Neural cell (in vitro differentiated cells): ENCODE data around the gene PIP4P1. TPM values are rescaled to one million over a fixed set of nuclear protein-coding genes. Genes with fewer than 3 reads are reported as not detected.

ENCODE experiments used
- H2AFZ ChIP-seq: fragments of 200-600, 300-800 bp; sonication (generic), shearing (Covaris generic); 2 replicates; pipeline ENCODE4 v1.6.0; 2014; ENCODE audit warnings: low read depth, mild to moderate bottlenecking, antibody characterized with exemption, low read length, moderate library complexity
- H3F3A ChIP-seq: fragments of 200-600 bp; shearing (Covaris generic); 2 replicates; pipeline ENCODE4 v1.6.1; 2016; ENCODE audit warnings: mild to moderate bottlenecking, moderate library complexity, mixed read lengths, antibody characterized with exemption, low read length; ENCODE audit not compliant: insufficient read depth, poor library complexity, severe bottlenecking
- H3K27ac ChIP-seq: fragments of 200-600, 300-800 bp; sonication (generic), shearing (Covaris generic); 2 replicates; pipeline ENCODE4 v1.5.1; 2014; ENCODE audit warnings: mild to moderate bottlenecking, low read length, moderate library complexity
- H3K27me3 ChIP-seq: fragments of 300-800, 200-600 bp; sonication (generic), shearing (Covaris generic); 2 replicates; pipeline ENCODE4 v1.6.0; 2014; ENCODE audit warnings: mild to moderate bottlenecking, low read depth, low read length, moderate library complexity; ENCODE audit not compliant: insufficient read depth
- H3K36me3 ChIP-seq: fragments of 300-800, 200-600 bp; sonication (generic), shearing (Covaris generic); 2 replicates; pipeline ENCODE4 v1.5.1; 2014; ENCODE audit warnings: mild to moderate bottlenecking, antibody characterized with exemption, low read length, moderate library complexity; ENCODE audit not compliant: insufficient read depth
- H3K4me2 ChIP-seq: fragments of 300-800, 200-600 bp; sonication (generic), shearing (Covaris generic); 2 replicates; pipeline ENCODE4 v1.6.0; 2014; ENCODE audit warnings: mild to moderate bottlenecking, low read length
- H3K4me3 ChIP-seq: fragments of 300-800, 200-600 bp; sonication (generic), shearing (Covaris generic); 2 replicates; pipeline ENCODE4 v1.5.1; 2014; ENCODE audit warnings: mild to moderate bottlenecking, low read length, moderate library complexity
- H3K79me2 ChIP-seq: fragments of 200-600 bp; shearing (Covaris generic); replicated peaks from 2 replicates; pipeline ENCODE4 v1.6.0; 2014; ENCODE audit warnings: mild to moderate bottlenecking, low read length, moderate library complexity; ENCODE audit not compliant: insufficient read depth
- H3K9ac ChIP-seq: fragments of 300-800, 200-600 bp; sonication (generic), shearing (Covaris generic); 2 replicates; pipeline ENCODE4 v1.6.1; 2016; ENCODE audit warnings: mild to moderate bottlenecking, low read length, mixed read lengths
- H3K9me2 ChIP-seq: fragments of 200-600 bp; shearing (Covaris generic); 2 replicates; pipeline ENCODE4 v1.6.1; 2016; ENCODE audit warnings: mild to moderate bottlenecking, low read length, mixed read lengths; ENCODE audit not compliant: insufficient read depth
- H3K9me3 ChIP-seq: fragments of 200-600, 300-800 bp; sonication (generic), shearing (Covaris generic); 2 replicates; pipeline ENCODE4 v1.6.1; 2016; ENCODE audit warnings: mild to moderate bottlenecking, mixed run types, low read length, moderate library complexity, mixed read lengths
- H4K20me1 ChIP-seq: fragments of 200-600 bp; shearing (Covaris generic); 2 replicates; pipeline ENCODE4 v1.6.1; 2016; ENCODE audit warnings: mild to moderate bottlenecking, mixed run types; ENCODE audit not compliant: insufficient read depth
- EP300 ChIP-seq: fragments of 450-650 bp; conservative IDR thresholded peaks from 2 replicates; pipeline ENCODE4 v1.6.1; 2014; ENCODE audit warnings: antibody characterized with exemption, mild to moderate bottlenecking, moderate library complexity; ENCODE audit not compliant: poor library complexity, severe bottlenecking
- EZH2 ChIP-seq: fragments of 200-600, 300-800 bp; shearing (Covaris generic), sonication (generic); IDR thresholded peaks from 2 replicates; pipeline ENCODE4 v1.6.1; 2014; ENCODE audit warnings: antibody characterized with exemption, low read length, borderline replicate concordance, mild to moderate bottlenecking; ENCODE audit not compliant: insufficient read depth, poor library complexity, severe bottlenecking
- MXI1 ChIP-seq: fragments of 450-650 bp; conservative IDR thresholded peaks from 2 replicates; pipeline ENCODE4 v1.6.1; 2014; ENCODE audit warnings: antibody characterized with exemption, mild to moderate bottlenecking; ENCODE audit not compliant: poor library complexity, severe bottlenecking
- POLR2AphosphoS5 ChIP-seq: IDR thresholded peaks from 2 replicates; pipeline ENCODE4 v1.6.1; 2012
- RAD21 ChIP-seq: fragments of 450-650 bp; conservative IDR thresholded peaks from 2 replicates; pipeline ENCODE4 v1.6.1; 2014; ENCODE audit warnings: antibody characterized with exemption, mild to moderate bottlenecking, moderate library complexity
- SMC3 ChIP-seq: fragments of 450-650 bp; conservative IDR thresholded peaks from 2 replicates; pipeline ENCODE4 v1.6.1; 2014; ENCODE audit warnings: antibody characterized with exemption, mild to moderate bottlenecking, moderate library complexity; ENCODE audit not compliant: poor library complexity
- TAF1 ChIP-seq: IDR thresholded peaks from 2 replicates; pipeline ENCODE4 v1.6.1; 2012; ENCODE audit warnings: low read depth
- polyA plus RNA-seq: library from polyadenylated mRNA; depleted of rRNA; stranded (reverse); fragments of >200 nt; gene quantifications from 2 replicates; pipeline ENCODE4 v1.2.3, GENCODE V29; 2014
- TF ChIP-seq, protein P1 (sequence below): IDR thresholded peaks from 2 replicates; pipeline ENCODE4 v1.6.1; 2012; ENCODE audit warnings: borderline replicate concordance
- TF ChIP-seq, protein P2 (sequence below): fragments of 450-650 bp; IDR thresholded peaks from 2 replicates; pipeline ENCODE4 v1.5.1; 2014; ENCODE audit warnings: antibody characterized with exemption, mild to moderate bottlenecking, moderate library complexity; ENCODE audit not compliant: poor library complexity, severe bottlenecking

Gene PIP4P1
- polyA plus RNA-seq, 1 donor from 2014 or later: 77.2 TPM

DNA sequence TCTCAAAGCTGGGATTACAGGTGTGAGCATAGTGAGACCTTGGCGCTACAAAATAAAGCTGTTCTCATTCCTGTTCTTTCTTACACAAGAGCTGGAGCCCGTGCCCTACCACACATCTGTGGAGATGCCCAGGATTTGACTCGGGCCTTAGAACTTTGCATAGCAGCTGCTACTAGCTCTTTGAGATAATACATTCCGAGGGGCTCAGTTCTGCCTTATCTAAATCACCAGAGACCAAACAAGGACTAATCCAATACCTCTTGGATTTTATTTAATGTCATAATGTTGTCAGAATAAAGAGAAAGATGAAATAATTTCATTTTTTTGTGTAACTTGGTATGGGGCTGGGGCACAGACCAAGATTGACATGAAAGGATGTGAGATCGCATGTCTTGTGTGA, 15.5 kb upstream of the PIP4P1 start:
- no peak for TF ChIP-seq EP300
- TF ChIP-seq MXI1: no peak
- no peak for TF ChIP-seq SMC3
- no peak for TF ChIP-seq RAD21
- TF ChIP-seq, protein P1, sequence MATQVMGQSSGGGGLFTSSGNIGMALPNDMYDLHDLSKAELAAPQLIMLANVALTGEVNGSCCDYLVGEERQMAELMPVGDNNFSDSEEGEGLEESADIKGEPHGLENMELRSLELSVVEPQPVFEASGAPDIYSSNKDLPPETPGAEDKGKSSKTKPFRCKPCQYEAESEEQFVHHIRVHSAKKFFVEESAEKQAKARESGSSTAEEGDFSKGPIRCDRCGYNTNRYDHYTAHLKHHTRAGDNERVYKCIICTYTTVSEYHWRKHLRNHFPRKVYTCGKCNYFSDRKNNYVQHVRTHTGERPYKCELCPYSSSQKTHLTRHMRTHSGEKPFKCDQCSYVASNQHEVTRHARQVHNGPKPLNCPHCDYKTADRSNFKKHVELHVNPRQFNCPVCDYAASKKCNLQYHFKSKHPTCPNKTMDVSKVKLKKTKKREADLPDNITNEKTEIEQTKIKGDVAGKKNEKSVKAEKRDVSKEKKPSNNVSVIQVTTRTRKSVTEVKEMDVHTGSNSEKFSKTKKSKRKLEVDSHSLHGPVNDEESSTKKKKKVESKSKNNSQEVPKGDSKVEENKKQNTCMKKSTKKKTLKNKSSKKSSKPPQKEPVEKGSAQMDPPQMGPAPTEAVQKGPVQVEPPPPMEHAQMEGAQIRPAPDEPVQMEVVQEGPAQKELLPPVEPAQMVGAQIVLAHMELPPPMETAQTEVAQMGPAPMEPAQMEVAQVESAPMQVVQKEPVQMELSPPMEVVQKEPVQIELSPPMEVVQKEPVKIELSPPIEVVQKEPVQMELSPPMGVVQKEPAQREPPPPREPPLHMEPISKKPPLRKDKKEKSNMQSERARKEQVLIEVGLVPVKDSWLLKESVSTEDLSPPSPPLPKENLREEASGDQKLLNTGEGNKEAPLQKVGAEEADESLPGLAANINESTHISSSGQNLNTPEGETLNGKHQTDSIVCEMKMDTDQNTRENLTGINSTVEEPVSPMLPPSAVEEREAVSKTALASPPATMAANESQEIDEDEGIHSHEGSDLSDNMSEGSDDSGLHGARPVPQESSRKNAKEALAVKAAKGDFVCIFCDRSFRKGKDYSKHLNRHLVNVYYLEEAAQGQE: no peak
- TF ChIP-seq, protein P2, sequence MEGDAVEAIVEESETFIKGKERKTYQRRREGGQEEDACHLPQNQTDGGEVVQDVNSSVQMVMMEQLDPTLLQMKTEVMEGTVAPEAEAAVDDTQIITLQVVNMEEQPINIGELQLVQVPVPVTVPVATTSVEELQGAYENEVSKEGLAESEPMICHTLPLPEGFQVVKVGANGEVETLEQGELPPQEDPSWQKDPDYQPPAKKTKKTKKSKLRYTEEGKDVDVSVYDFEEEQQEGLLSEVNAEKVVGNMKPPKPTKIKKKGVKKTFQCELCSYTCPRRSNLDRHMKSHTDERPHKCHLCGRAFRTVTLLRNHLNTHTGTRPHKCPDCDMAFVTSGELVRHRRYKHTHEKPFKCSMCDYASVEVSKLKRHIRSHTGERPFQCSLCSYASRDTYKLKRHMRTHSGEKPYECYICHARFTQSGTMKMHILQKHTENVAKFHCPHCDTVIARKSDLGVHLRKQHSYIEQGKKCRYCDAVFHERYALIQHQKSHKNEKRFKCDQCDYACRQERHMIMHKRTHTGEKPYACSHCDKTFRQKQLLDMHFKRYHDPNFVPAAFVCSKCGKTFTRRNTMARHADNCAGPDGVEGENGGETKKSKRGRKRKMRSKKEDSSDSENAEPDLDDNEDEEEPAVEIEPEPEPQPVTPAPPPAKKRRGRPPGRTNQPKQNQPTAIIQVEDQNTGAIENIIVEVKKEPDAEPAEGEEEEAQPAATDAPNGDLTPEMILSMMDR: no peak
- no peak for TF ChIP-seq EZH2
- no peak for TF ChIP-seq TAF1
- no peak for TF ChIP-seq POLR2AphosphoS5
- no peaks in the 10 kb centered on the region for H3K9me3 ChIP-seq
- no peaks in the 10 kb centered on the region for H3K36me3 ChIP-seq
- H4K20me1 ChIP-seq: no peaks in the 10 kb centered on the region
- no peak overlapping the region for H3K9ac ChIP-seq
- H3K4me3 ChIP-seq: no peak overlapping the region
- H3K4me2 ChIP-seq: no peak overlapping the region
- no peaks in the 10 kb centered on the region for H3K9me2 ChIP-seq
- no peak overlapping the region for H2AFZ ChIP-seq
- no peak overlapping the region for H3K27ac ChIP-seq
- no peaks in the 10 kb centered on the region for H3K79me2 ChIP-seq
- H3F3A ChIP-seq: no peaks in the 10 kb centered on the region
- no peaks in the 10 kb centered on the region for H3K27me3 ChIP-seq

DNA sequence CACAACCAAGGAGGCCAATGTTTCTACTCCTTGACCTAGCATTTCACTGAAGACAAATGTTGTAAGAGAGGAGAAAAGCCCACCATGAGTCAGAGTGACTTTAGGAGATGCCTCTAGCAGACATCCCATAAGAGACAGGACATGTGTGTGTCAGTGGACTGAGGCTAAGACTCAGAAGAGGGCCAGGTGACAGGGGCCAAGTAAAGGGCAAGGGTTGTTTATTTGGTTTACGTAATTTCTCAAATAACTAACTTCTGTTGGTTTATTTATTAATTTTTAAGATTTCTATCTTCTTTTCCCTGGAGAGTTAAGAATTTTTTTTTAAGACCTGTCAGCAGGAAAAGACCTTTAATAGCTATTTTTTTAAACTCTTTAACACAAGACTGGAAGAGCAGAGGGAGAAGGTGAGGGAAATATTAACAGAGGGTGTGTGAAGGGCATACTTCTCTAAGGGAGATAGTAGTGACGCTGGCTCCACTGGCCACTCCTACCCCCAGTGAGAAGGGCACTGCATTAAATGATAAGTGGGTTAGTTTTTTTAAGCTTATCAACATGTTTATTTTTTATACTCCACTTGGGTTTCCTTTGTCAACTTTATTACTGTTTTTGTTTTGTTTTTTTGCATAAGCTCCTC, 11.4 kb upstream of the PIP4P1 start:
- no peak overlapping the region for H3K4me2 ChIP-seq
- no peak overlapping the region for H3K9ac ChIP-seq
- H3K79me2 ChIP-seq: no peaks in the 10 kb centered on the region
- no peak overlapping the region for H3K27ac ChIP-seq
- no peaks in the 10 kb centered on the region for H3K36me3 ChIP-seq
- no peak overlapping the region for H2AFZ ChIP-seq
- H3K27me3 ChIP-seq: no peaks in the 10 kb centered on the region
- no peaks in the 10 kb centered on the region for H3F3A ChIP-seq
- no peaks in the 10 kb centered on the region for H3K9me2 ChIP-seq
- no peak overlapping the region for H3K4me3 ChIP-seq
- H3K9me3 ChIP-seq: no peaks in the 10 kb centered on the region
- no peaks in the 10 kb centered on the region for H4K20me1 ChIP-seq
- TF ChIP-seq, protein P2: no peak
- TF ChIP-seq EZH2 (no peak), RAD21 (no peak), POLR2AphosphoS5 (no peak), TAF1 (no peak), SMC3 (no peak), MXI1 (no peak), EP300 (no peak)
- TF ChIP-seq, protein P1: no peak
